K562 (cell line): ENCODE results near the gene ZNF202. TPM values are rescaled to one million over a fixed set of nuclear protein-coding genes. Genes with fewer than 3 reads are reported as not detected.

Experiments
- ATAC-seq: fragments of 200-7000 bp; cut with Tn5 transposase; 3 replicates; pipeline ENCODE4 v1.9.1; 2020; ENCODE audit warnings: moderate library complexity
- BruUV-seq: library from RNA; stranded (reverse); fragments of 400-500 nt; replicated peaks from 2 replicates; lab custom pipeline; 2021; lab: Mats Ljungman, UMichigan
- CTCF ChIA-PET: fragments of 300-600 bp; formaldehyde crosslinking; extraction: SDS; loops from one replicate; lab custom pipeline; 2021; ENCODE audit warnings: low intra/inter-chr PET ratio; lab: Yijun Ruan, JAX
- POLR2A ChIA-PET: fragments of 300-600, 350-650 bp; sonication (Branson Sonifier 250); formaldehyde crosslinking; extraction: SDS; loops from one replicate; lab custom pipeline; 2021; ENCODE audit warnings: antibody characterized with exemption, inconsistent platforms; lab: Yijun Ruan, JAX
- DNase-seq, 4 experiments: peaks; one replicate each; pipeline versions ENCODE4 v3.0.0 to v3.0.0-alpha.2; 2011 to 2018; ENCODE audit warnings: low spot score in 3 of 4, mixed read lengths in 3 of 4; ENCODE audit errors: extremely low read depth in 1 of 4
- FAIRE-seq: peaks from 2 replicates; lab custom pipeline; 2011; peaks lifted over from hg19 to GRCh38; lab: Jason Lieb, UNC
- H2AFZ ChIP-seq: 2 replicates; pipeline ENCODE4 v1.6.0; 2011; ENCODE audit warnings: low read depth, low read length, control low read depth, inconsistent platforms
- H3K27ac ChIP-seq: fragments of 200-600 bp; 3 replicates; pipeline ENCODE4 v1.8.0; 2011; ENCODE audit warnings: low read depth, mild to moderate bottlenecking, control low read depth, inconsistent platforms, low read length, moderate library complexity, mixed read lengths; ENCODE audit errors: extremely low read depth
- H3K27me3 ChIP-seq, 2 experiments: fragments of 300-600 bp in 1 of 2; 2 replicates in 1 of 2; 3 replicates in 1 of 2; pipeline versions ENCODE4 v1.6.0 to v1.8.0; 2011; ENCODE audit warnings: inconsistent platforms in 2 of 2, low read length in 2 of 2, mild to moderate bottlenecking in 1 of 2, mixed read lengths in 1 of 2, moderate library complexity in 1 of 2; ENCODE audit not compliant: control insufficient read depth in 2 of 2, insufficient read depth in 2 of 2
- H3K36me3 ChIP-seq: fragments of 300-600 bp; 3 replicates; pipeline ENCODE4 v1.8.0; 2011; ENCODE audit warnings: mild to moderate bottlenecking, low read length, inconsistent platforms; ENCODE audit not compliant: control insufficient read depth, insufficient read depth
- H3K4me1 ChIP-seq, 2 experiments: fragments of 200-600 bp in 1 of 2; replicated peaks in 1 of 2; 2 replicates in 1 of 2; 3 replicates in 1 of 2; pipeline versions ENCODE4 v1.5.1 to v1.8.0; 2011; ENCODE audit warnings: inconsistent platforms in 2 of 2, low read length in 2 of 2, mild to moderate bottlenecking in 1 of 2, mixed read lengths in 1 of 2, moderate library complexity in 1 of 2; ENCODE audit not compliant: control insufficient read depth in 2 of 2, insufficient read depth in 2 of 2
- H3K4me2 ChIP-seq: 2 replicates; pipeline ENCODE4 v1.6.1; 2011; ENCODE audit warnings: low read length, control low read depth, inconsistent platforms, mixed read lengths; ENCODE audit not compliant: insufficient read depth
- H3K4me3 ChIP-seq: fragments of 200-600 bp; sonication (generic), shearing (Covaris generic); 2 replicates; pipeline ENCODE4 v1.5.1; 2016; ENCODE audit warnings: control low read depth, inconsistent platforms
- H3K79me2 ChIP-seq: fragments of 200-600 bp; 3 replicates; pipeline ENCODE4 v1.8.0; 2011; ENCODE audit warnings: low read length, inconsistent platforms; ENCODE audit not compliant: control insufficient read depth, insufficient read depth
- H3K9ac ChIP-seq, 2 experiments: 2 replicates each; pipeline versions ENCODE4 v1.6.0 to v1.6.1; 2011; ENCODE audit warnings: low read depth in 2 of 2, low read length in 2 of 2, control low read depth in 1 of 2, inconsistent platforms in 1 of 2, mild to moderate bottlenecking in 1 of 2, mixed read lengths in 1 of 2; ENCODE audit not compliant: insufficient read depth in 1 of 2
- H3K9me1 ChIP-seq: one replicate; pipeline ENCODE4 v1.6.0; 2011; ENCODE audit warnings: inconsistent platforms, mild to moderate bottlenecking, low read length, moderate library complexity; ENCODE audit not compliant: control insufficient read depth, insufficient read depth
- H3K9me3 ChIP-seq: replicated peaks from 2 replicates; pipeline ENCODE4 v1.5.1; 2011; ENCODE audit warnings: low read depth, low read length, inconsistent platforms; ENCODE audit not compliant: control insufficient read depth, insufficient read depth
- H4K20me1 ChIP-seq: replicated peaks from 2 replicates; pipeline ENCODE4 v1.6.1; 2011; ENCODE audit warnings: low read length, inconsistent platforms, mixed read lengths; ENCODE audit not compliant: control insufficient read depth, insufficient read depth
- BCOR ChIP-seq: fragments of 450-650 bp; IDR thresholded peaks from 2 replicates; pipeline ENCODE4 v1.6.1; 2016
- CBFA2T2 ChIP-seq: fragments of 450-650 bp; conservative IDR thresholded peaks from 2 replicates; pipeline ENCODE4 v1.6.1; 2017; ENCODE audit warnings: mild to moderate bottlenecking
- CBFA2T3 ChIP-seq: fragments of 450-650 bp; IDR thresholded peaks from 2 replicates; pipeline ENCODE4 v1.6.1; 2017
- FOSL1 ChIP-seq: fragments of 200-800 bp; sonication (Bioruptor generic); conservative IDR thresholded peaks from 2 replicates; pipeline ENCODE4 v1.6.1; 2016; ENCODE audit warnings: missing genetic modification characterization, missing compliant biosample characterization
- FOXM1 ChIP-seq, 2 experiments: fragments of 450-650 bp in 1 of 2; sonication (generic) in 1 of 2; formaldehyde crosslinking in 1 of 2; IDR thresholded peaks; 2 replicates each; pipeline versions ENCODE4 v1.6.1 to v1.9.0; 2017 to 2022; ENCODE audit warnings: low read depth in 2 of 2, mild to moderate bottlenecking in 2 of 2, missing genetic modification reagents in 1 of 2, moderate library complexity in 1 of 2
- GATAD2A ChIP-seq: fragments of 450-650 bp; IDR thresholded peaks from 2 replicates; pipeline ENCODE4 v1.6.1; 2017
- GATAD2B ChIP-seq: fragments of 450-650 bp; IDR thresholded peaks from 2 replicates; pipeline ENCODE4 v1.6.1; 2017; ENCODE audit warnings: mild to moderate bottlenecking, borderline replicate concordance
- HMGN3 ChIP-seq: IDR thresholded peaks from 2 replicates; pipeline ENCODE4 v1.6.1; 2011; ENCODE audit warnings: borderline replicate concordance, low read depth, mild to moderate bottlenecking, mixed read lengths, low read length; ENCODE audit not compliant: insufficient read length; ENCODE audit errors: extremely low read depth
- L3MBTL2 ChIP-seq: fragments of 450-650 bp; IDR thresholded peaks from 2 replicates; pipeline ENCODE4 v1.6.1; 2016; ENCODE audit warnings: mild to moderate bottlenecking, moderate library complexity
- MCM2 ChIP-seq: fragments of 450-650 bp; IDR thresholded peaks from 2 replicates; pipeline ENCODE4 v1.6.1; 2017; ENCODE audit warnings: low read depth, mild to moderate bottlenecking
- MEF2D ChIP-seq: conservative IDR thresholded peaks from 2 replicates; pipeline ENCODE4 v1.6.1; 2016; ENCODE audit warnings: low read depth, missing genetic modification characterization, missing compliant biosample characterization
- NCOR1 ChIP-seq: fragments of 450-650 bp; IDR thresholded peaks from 2 replicates; pipeline ENCODE4 v1.6.1; 2016; ENCODE audit warnings: mild to moderate bottlenecking, moderate library complexity
- NFIC ChIP-seq: fragments of 450-650 bp; IDR thresholded peaks from 2 replicates; pipeline ENCODE4 v1.6.1; 2017; ENCODE audit warnings: mild to moderate bottlenecking, inconsistent platforms
- PML ChIP-seq: IDR thresholded peaks from 2 replicates; pipeline ENCODE4 v1.6.1; 2012; ENCODE audit warnings: low read length, inconsistent platforms
- RCOR1 ChIP-seq, 2 experiments: IDR thresholded peaks; 2 replicates each; pipeline ENCODE4 v1.6.1; 2012; ENCODE audit warnings: low read depth in 2 of 2, low read length in 2 of 2, borderline replicate concordance in 1 of 2, improper control_type of control experiment in 1 of 2
- RNF2 ChIP-seq: sonication (generic); IDR thresholded peaks from 2 replicates; pipeline ENCODE4 v1.6.1; 2016
- SMARCA4 ChIP-seq: fragments of 450-650 bp; IDR thresholded peaks from 2 replicates; pipeline ENCODE4 v1.6.1; 2016
- TAL1 ChIP-seq: fragments of 450-650 bp; IDR thresholded peaks from 2 replicates; pipeline ENCODE4 v1.6.1; 2016; ENCODE audit warnings: mild to moderate bottlenecking
- TRIM24 ChIP-seq, 2 experiments: fragments of 450-650 bp; IDR thresholded peaks; 2 replicates each; pipeline ENCODE4 v1.6.1; 2016
- ZFP1 ChIP-seq: fragments of 450-650 bp; formaldehyde crosslinking; IDR thresholded peaks from 2 replicates; pipeline ENCODE4 v1.4.0; 2020; ENCODE audit warnings: mild to moderate bottlenecking, mixed read lengths
- ZFP30 ChIP-seq: fragments of 250-450 bp; sonication (Bioruptor Pico); IDR thresholded peaks from 2 replicates; pipeline ENCODE4 v1.8.0; 2022; ENCODE audit warnings: moderate library complexity, mild to moderate bottlenecking, inconsistent platforms, borderline replicate concordance
- ZNF583 ChIP-seq: fragments of 250-450 bp; sonication (Bioruptor Pico); IDR thresholded peaks from 2 replicates; pipeline ENCODE4 v1.4.0; 2020
- WGBS: fragments of 100-300 bp; shearing (Covaris generic); methylation state at CpG from one replicate; pipeline ENCODE4 v1.1.6; 2016; ENCODE audit warnings: low coverage, mixed read lengths; ENCODE audit not compliant: insufficient coverage; ENCODE audit errors: missing lambda C conversion rate; 5-methylcytosine and 5-hydroxymethylcytosine counted together
- in situ Hi-C: fragments of 300-500 bp; cut with MboI; formaldehyde crosslinking; loops from 4 replicates; pipeline ENCODE4 v1.15.0; 2018; ENCODE audit warnings: inconsistent platforms, mixed read lengths
- intact Hi-C: fragments of 100-400 bp; cut with micrococcal nuclease; formaldehyde crosslinking; loops from 2 replicates; pipeline ENCODE4 v1.14.2; 2022
- polyA plus RNA-seq, 8 experiments: library from polyadenylated mRNA; depleted of rRNA in 4 of 8; stranded (reverse) in 5 of 8; unstranded in 3 of 8; fragments of >200 nt; fragmentation: Nextera tagmentation in 2 of 8; fragmentation: Illumina TruSeq in 1 of 8; extraction: Ambion mirVana in 2 of 8; extraction: Trizol in 1 of 8; gene quantifications; 2 replicates each; pipeline versions ENCODE4 v1.2.1 to v1.2.3, GENCODE V29; 2011 to 2014; ENCODE audit warnings: inconsistent platforms in 1 of 8, missing spikeins in 1 of 8
- total RNA-seq, 7 experiments: library from RNA; depleted of rRNA in 6 of 7; stranded (reverse); fragments of >200 nt in 6 of 7; fragmentation: Illumina TruSeq in 2 of 7; extraction: Trizol in 2 of 7; gene quantifications; 2 replicates each; pipeline versions ENCODE4 v1.2.1 to v1.2.3, GENCODE V29; 2011 to 2021; ENCODE audit warnings: low replicate concordance in 1 of 7
- TF ChIP-seq, protein P1 (sequence below), 2 experiments: fragments of 450-650 bp; conservative IDR thresholded peaks; 2 replicates each; pipeline ENCODE4 v1.6.1; 2017; ENCODE audit warnings: mild to moderate bottlenecking in 2 of 2, moderate library complexity in 2 of 2

Gene ZNF202
- total and polyA plus RNA-seq, 9 of the 15 experiments (the other 6 are each of a cell fraction or from before 2014, with no cell fraction given) = 2.3 to 18.7 (median 12.7) TPM

DNA sequence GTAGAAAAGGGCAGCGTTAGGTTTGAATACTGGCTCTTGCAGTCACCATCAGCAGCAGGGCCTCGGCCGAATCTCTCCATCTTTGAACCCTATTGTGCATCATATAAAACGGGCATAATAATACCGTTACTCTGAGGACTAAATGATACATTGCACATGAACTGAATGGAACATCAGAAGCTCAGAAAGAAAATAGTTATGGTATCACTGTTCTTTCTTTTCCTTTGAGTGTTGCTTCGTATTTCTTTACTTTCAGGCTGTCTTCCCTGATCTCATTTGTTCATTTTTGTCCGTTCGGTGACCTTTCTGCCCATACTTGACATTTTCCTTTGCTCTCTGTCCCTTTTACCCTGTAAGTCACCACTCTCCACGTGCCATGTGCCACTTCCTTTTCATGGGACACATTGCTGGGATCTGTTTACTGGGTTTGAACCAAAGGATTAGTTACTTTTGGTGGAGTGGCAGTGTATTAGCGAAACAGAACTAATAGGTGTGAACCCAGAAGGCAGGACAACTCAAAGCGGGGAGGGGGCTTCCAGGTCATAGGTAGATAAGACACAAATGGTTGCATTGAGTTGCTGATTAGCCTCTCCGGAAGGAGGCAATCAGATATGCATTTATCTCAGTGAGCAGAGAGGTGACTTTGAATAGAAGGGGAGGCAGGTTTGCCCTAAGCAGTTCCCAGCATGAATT, 717 bp upstream of the ZNF202 start:
- H3K36me3 ChIP-seq = peaks cover 31% of the 10 kb centered on the region
- FAIRE-seq (peak; percentile 57), ATAC-seq (peak; percentile 5), DNase-seq (peak in 2 of 4 experiments; percentile 22 to 56)
- no peaks in the 10 kb centered on the region for H3K27me3 ChIP-seq
- peaks cover 11 to 20% of the 10 kb centered on the region in 2 experiments; a peak in 4 of 5 replicates for H3K4me1 ChIP-seq
- H3K9ac ChIP-seq = peak overlapping the region; percentile 86 to 91; a peak in 3 of 4 replicates
- WGBS = 0% methylated on average over 12 of the region's 12 CpGs
- H3K4me3 ChIP-seq = peak overlapping the region; percentile 92
- TSS peak; percentile 90 for BruUV-seq
- peak overlapping the region; percentile 87 for H3K27ac ChIP-seq
- peak overlapping the region; percentile 88 for H3K4me2 ChIP-seq
- peaks cover 45% of the 10 kb centered on the region for H3K79me2 ChIP-seq
- in situ Hi-C loops = no loop called here
- ChIA-PET CTCF (interaction anchor here (0.7 kb wide), 1 partner anchor 1134 kb away, joined by 3 read pairs; no protein-coding TSS in a partner anchor), POLR2A (interaction anchor here (1.0 to 1.6 kb wide), 3 partner anchors 8 to 314 kb away, joined by 3 to 4 read pairs (median 3); no protein-coding TSS in a partner anchor)
- H3K9me1 ChIP-seq = no peaks in the 10 kb centered on the region
- H2AFZ ChIP-seq = peak overlapping the region; percentile 94
- no peaks in the 10 kb centered on the region for H4K20me1 ChIP-seq
- intact Hi-C loops = loop anchor here (10.0 kb wide), 1 partner anchor 453 kb away; no protein-coding TSS in a partner anchor
- no peaks in the 10 kb centered on the region for H3K9me3 ChIP-seq
- TF ChIP-seq BCOR (0 out of 2 replicates have a peak, but pooled peaks have one; percentile 19), RNF2 (0 out of 2 replicates have a peak, but pooled peaks have one; percentile 56), GATAD2A (0 out of 2 replicates have a peak, but pooled peaks have one; percentile 36), FOXM1 (IDR thresholded peaks at IDR 0.05; ENCODE audit: low read depth) (peak; percentile 74), FOXM1 (CRISPR knock-in tag; IDR thresholded peaks at IDR 0.05; ENCODE audit: low read depth) (no peak), FOSL1 (tag) (peak; percentile 7; the same call in 1 of the 2 replicates), ZFP30 (CRISPR knock-in tag) (no peak), TAL1 (peak; percentile 89), RCOR1 (IDR thresholded peaks at IDR 0.05; ENCODE audit: borderline replicate concordance in 1 of 2, low read depth in 2 of 2, low read length in 2 of 2) (peak in 1 of 2 experiments; percentile 45; a peak in 1 of 4 replicates), ZFP1 (CRISPR knock-in tag) (no peak), MEF2D (no peak), HMGN3 (no peak), TRIM24 (IDR thresholded peaks at IDR 0.05) (peak in 1 of 2 experiments; percentile 74; a peak in 2 of 4 replicates), MCM2 (no peak), CBFA2T3 (peak; percentile 93), L3MBTL2 (peak; percentile 76), NCOR1 (peak; percentile 74), SMARCA4 (peak; percentile 91), GATAD2B (peak; percentile 70; the same call in 1 of the 2 replicates), CBFA2T2 (peak; percentile 85), PML (peak; percentile 56), NFIC (peak; percentile 66), ZNF583 (CRISPR knock-in tag) (0 out of 2 replicates have a peak, but pooled peaks have one; percentile 33)
- TF ChIP-seq, protein P1, sequence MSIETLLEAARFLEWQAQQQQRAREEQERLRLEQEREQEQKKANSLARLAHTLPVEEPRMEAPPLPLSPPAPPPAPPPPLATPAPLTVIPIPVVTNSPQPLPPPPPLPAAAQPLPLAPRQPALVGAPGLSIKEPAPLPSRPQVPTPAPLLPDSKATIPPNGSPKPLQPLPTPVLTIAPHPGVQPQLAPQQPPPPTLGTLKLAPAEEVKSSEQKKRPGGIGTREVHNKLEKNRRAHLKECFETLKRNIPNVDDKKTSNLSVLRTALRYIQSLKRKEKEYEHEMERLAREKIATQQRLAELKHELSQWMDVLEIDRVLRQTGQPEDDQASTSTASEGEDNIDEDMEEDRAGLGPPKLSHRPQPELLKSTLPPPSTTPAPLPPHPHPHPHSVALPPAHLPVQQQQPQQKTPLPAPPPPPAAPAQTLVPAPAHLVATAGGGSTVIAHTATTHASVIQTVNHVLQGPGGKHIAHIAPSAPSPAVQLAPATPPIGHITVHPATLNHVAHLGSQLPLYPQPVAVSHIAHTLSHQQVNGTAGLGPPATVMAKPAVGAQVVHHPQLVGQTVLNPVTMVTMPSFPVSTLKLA (conservative IDR thresholded peaks at IDR 0.05) = peak; percentile 33 to 39; a peak in 3 of 4 replicates
